T-helper 22 cell (primary cell): ENCODE data around the gene YIPF6.
"Not testable (repeated sequence)": the region's sequence is repeated elsewhere in the genome, so short reads cannot be mapped to it uniquely, and the experiment has no call there.

Source experiments
- DNase-seq: peaks from one replicate; pipeline ENCODE4 v3.0.0-alpha.2; 2020; ENCODE audit warnings: low read depth

YIPF6 gene

GRCh38 chrX:68506649-68507048 lies 7.8 kb downstream of the YIPF6 start:
- DNase-seq, result no peak

GRCh38 chrX:68508799-68509198 lies 9.9 kb downstream of the YIPF6 start:
- peak; percentile 9 for DNase-seq

GRCh38 chrX:68511255-68511654 lies 12.4 kb downstream of the YIPF6 start:
- no peak for DNase-seq

GRCh38 chrX:68524680-68525079 lies 25.8 kb downstream of the YIPF6 start:
- not testable (repeated sequence) for DNase-seq

GRCh38 chrX:68532831-68533533 lies 34.1 kb downstream of the YIPF6 start:
- no peak for DNase-seq

GRCh38 chrX:68533656-68534055 lies 34.8 kb downstream of the YIPF6 start:
- no peak for DNase-seq

- no peak for DNase-seq
Measured at GRCh38 chrX:68534691-68535090, 35.8 kb downstream of the YIPF6 start.

- no peak for DNase-seq
Measured at GRCh38 chrX:68536429-68536828, 37.6 kb downstream of the YIPF6 start.

- DNase-seq, result no peak
Measured at GRCh38 chrX:68536884-68537283, 38.0 kb downstream of the YIPF6 start.

GRCh38 chrX:68550193-68550592 lies 51.3 kb downstream of the YIPF6 start:
- DNase-seq, result no peak

GRCh38 chrX:68556036-68556435 lies 57.2 kb downstream of the YIPF6 start:
- no peak for DNase-seq

GRCh38 chrX:68557126-68557525 lies 58.3 kb downstream of the YIPF6 start:
- not testable (repeated sequence) for DNase-seq

- not testable (repeated sequence) for DNase-seq
Measured at GRCh38 chrX:68559905-68560304, 61.1 kb downstream of the YIPF6 start.

GRCh38 chrX:68568136-68568535 lies 69.3 kb downstream of the YIPF6 start:
- no peak for DNase-seq

GRCh38 chrX:68570598-68570997 lies 71.7 kb downstream of the YIPF6 start:
- DNase-seq, result no peak

- no peak for DNase-seq
Measured at GRCh38 chrX:68571292-68571609, 72.4 kb downstream of the YIPF6 start.

GRCh38 chrX:68571610-68572311 lies 72.9 kb downstream of the YIPF6 start:
- no peak for DNase-seq

- no peak for DNase-seq
Measured at GRCh38 chrX:68574240-68574639, 75.4 kb downstream of the YIPF6 start.

GRCh38 chrX:68579810-68580209 lies 81.0 kb downstream of the YIPF6 start:
- DNase-seq, result no peak

- no peak for DNase-seq
Measured at GRCh38 chrX:68584221-68584620, 85.4 kb downstream of the YIPF6 start.
